Rectal smooth muscle tissue (tissue), 1 donor: Measurements from ENCODE around the gene MAPRE2.

Experiments
- H3K27ac ChIP-seq: one replicate; pipeline ENCODE4 v1.7.0; 2013; ENCODE audit warnings: low read depth, low read length, inconsistent platforms
- H3K27me3 ChIP-seq: one replicate; pipeline ENCODE4 v1.7.0; 2013; ENCODE audit warnings: low read length; ENCODE audit not compliant: control insufficient read depth, insufficient read depth
- H3K36me3 ChIP-seq: one replicate; pipeline ENCODE4 v1.7.0; 2013; ENCODE audit warnings: low read length; ENCODE audit not compliant: control insufficient read depth, insufficient read depth
- H3K4me1 ChIP-seq: one replicate; pipeline ENCODE4 v1.7.0; 2013; ENCODE audit warnings: low read length; ENCODE audit not compliant: control insufficient read depth, insufficient read depth
- H3K4me3 ChIP-seq: one replicate; pipeline ENCODE4 v1.7.0; 2013; ENCODE audit warnings: low read length
- H3K9ac ChIP-seq: one replicate; pipeline ENCODE4 v1.7.0; 2013; ENCODE audit warnings: low read length

The MAPRE2 gene

GRCh38 chr18:35040638-35040987 lies 600 bp upstream of the MAPRE2 start:
- peak overlapping the region; percentile 90 for H3K4me3 ChIP-seq
- H3K36me3 ChIP-seq = no peaks in the 10 kb centered on the region
- H3K9ac ChIP-seq = peak overlapping the region; percentile 25
- H3K4me1 ChIP-seq = peaks cover 7% of the 10 kb centered on the region
- no peaks in the 10 kb centered on the region for H3K27me3 ChIP-seq
- H3K27ac ChIP-seq = peak overlapping the region; percentile 69

- Histone ChIP-seq H3K9ac (no peak overlapping the region), H3K36me3 (no peaks in the 10 kb centered on the region), H3K27me3 (no peaks in the 10 kb centered on the region), H3K4me3 (peak overlapping the region; percentile 90), H3K4me1 (peaks cover 7% of the 10 kb centered on the region), H3K27ac (no peak overlapping the region)
These were observed 688 bp downstream of the MAPRE2 start for GRCh38 chr18:35041815-35042387.

GRCh38 chr18:35042389-35043071 lies 1.3 kb downstream of the MAPRE2 start:
- Histone ChIP-seq H3K36me3 (no peaks in the 10 kb centered on the region), H3K4me3 (peak overlapping the region; percentile 90), H3K4me1 (peaks cover 7% of the 10 kb centered on the region), H3K27ac (no peak overlapping the region), H3K27me3 (no peaks in the 10 kb centered on the region), H3K9ac (no peak overlapping the region)

GRCh38 chr18:35043207-35043606 lies 2.0 kb downstream of the MAPRE2 start:
- H3K4me1 ChIP-seq = peaks cover 7% of the 10 kb centered on the region
- no peaks in the 10 kb centered on the region for H3K27me3 ChIP-seq
- no peak overlapping the region for H3K27ac ChIP-seq
- no peaks in the 10 kb centered on the region for H3K36me3 ChIP-seq
- H3K4me3 ChIP-seq = no peak overlapping the region
- no peak overlapping the region for H3K9ac ChIP-seq

- H3K27me3 ChIP-seq = no peaks in the 10 kb centered on the region
- no peak overlapping the region for H3K9ac ChIP-seq
- H3K4me1 ChIP-seq = peaks cover 7% of the 10 kb centered on the region
- no peak overlapping the region for H3K4me3 ChIP-seq
- H3K36me3 ChIP-seq = no peaks in the 10 kb centered on the region
- no peak overlapping the region for H3K27ac ChIP-seq
These were observed 3.9 kb downstream of the MAPRE2 start for GRCh38 chr18:35045121-35045520.

- H3K27ac ChIP-seq = no peak overlapping the region
- H3K4me3 ChIP-seq = no peak overlapping the region
- no peaks in the 10 kb centered on the region for H3K27me3 ChIP-seq
- H3K36me3 ChIP-seq = no peaks in the 10 kb centered on the region
- H3K9ac ChIP-seq = no peak overlapping the region
- peaks cover 6% of the 10 kb centered on the region for H3K4me1 ChIP-seq
These were observed 4.6 kb downstream of the MAPRE2 start for GRCh38 chr18:35045806-35046205.

GRCh38 chr18:35047697-35048292 lies 6.6 kb downstream of the MAPRE2 start:
- Histone ChIP-seq H3K27me3 (no peaks in the 10 kb centered on the region), H3K36me3 (no peaks in the 10 kb centered on the region), H3K4me1 (peaks cover 2% of the 10 kb centered on the region), H3K9ac (no peak overlapping the region), H3K27ac (no peak overlapping the region), H3K4me3 (no peak overlapping the region)

GRCh38 chr18:35049111-35050027 lies 8.2 kb downstream of the MAPRE2 start:
- Histone ChIP-seq H3K9ac (no peak overlapping the region), H3K4me3 (no peak overlapping the region), H3K36me3 (no peaks in the 10 kb centered on the region), H3K4me1 (peaks cover 2% of the 10 kb centered on the region), H3K27ac (no peak overlapping the region), H3K27me3 (no peaks in the 10 kb centered on the region)

- H3K27me3 ChIP-seq = no peaks in the 10 kb centered on the region
- H3K4me1 ChIP-seq = peaks cover 2% of the 10 kb centered on the region
- H3K36me3 ChIP-seq = no peaks in the 10 kb centered on the region
- peak overlapping the region; percentile 38 for H3K27ac ChIP-seq
- no peak overlapping the region for H3K9ac ChIP-seq
- H3K4me3 ChIP-seq = no peak overlapping the region
These were observed 8.9 kb downstream of the MAPRE2 start for GRCh38 chr18:35050028-35050546.

- Histone ChIP-seq H3K9ac (no peak overlapping the region), H3K4me3 (no peak overlapping the region), H3K4me1 (peaks cover 2% of the 10 kb centered on the region)
These were observed 9.5 kb downstream of the MAPRE2 start for GRCh38 chr18:35050705-35051195.

GRCh38 chr18:35051641-35052377 lies 10.6 kb downstream of the MAPRE2 start:
- no peak overlapping the region for H3K27ac ChIP-seq

More at GRCh38 chr18:35050705-35051195, 9.5 kb downstream of the MAPRE2 start:
- H3K27me3 ChIP-seq = no peaks in the 10 kb centered on the region
- peak overlapping the region; percentile 3 for H3K27ac ChIP-seq
- H3K36me3 ChIP-seq = no peaks in the 10 kb centered on the region

More at GRCh38 chr18:35051641-35052377, 10.6 kb downstream of the MAPRE2 start:
- H3K4me3 ChIP-seq = no peak overlapping the region
- H3K4me1 ChIP-seq = peaks cover 2% of the 10 kb centered on the region
- H3K9ac ChIP-seq = no peak overlapping the region
- no peaks in the 10 kb centered on the region for H3K36me3 ChIP-seq
- H3K27me3 ChIP-seq = no peaks in the 10 kb centered on the region
